Breast epithelium (tissue), 3 donors: ENCODE data around the gene GALNTL6.

Source experiments
- POLR2AphosphoS5 ChIP-seq, 3 donors: sonication (generic); formaldehyde crosslinking; IDR thresholded peaks; one replicate each; pipeline ENCODE4 v1.6.1; 2017; ENCODE audit warnings: antibody characterized with exemption in 3 of 3
- TF ChIP-seq, protein P1 (sequence below), 3 donors: fragments of 450-650 bp; IDR thresholded peaks; one replicate each; pipeline ENCODE4 v1.5.1; 2016 to 2017; ENCODE audit warnings: antibody characterized with exemption in 3 of 3, mild to moderate bottlenecking in 3 of 3, moderate library complexity in 3 of 3

DNA sequence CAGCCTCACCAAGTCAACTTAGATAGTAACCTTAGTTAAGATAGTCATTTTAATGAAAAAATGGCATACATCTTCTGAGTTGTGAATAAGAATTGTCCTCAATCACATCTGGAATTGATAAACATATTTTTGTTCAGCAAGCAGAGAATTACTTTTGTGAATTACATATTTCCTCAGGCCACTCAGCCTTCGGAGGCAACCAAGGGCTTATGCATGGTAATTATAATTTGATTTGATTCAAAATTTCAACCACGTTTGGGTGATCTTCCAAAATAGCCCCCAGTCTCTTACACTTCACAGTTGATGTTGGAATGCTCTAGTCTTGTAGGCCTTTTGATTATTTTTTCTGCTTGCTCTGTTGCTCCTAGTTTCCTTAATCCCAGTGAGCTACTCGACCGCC lies 63.4 kb downstream of the GALNTL6 start:
- TF ChIP-seq POLR2AphosphoS5 (IDR thresholded peaks at IDR 0.05): no peak
- TF ChIP-seq, protein P1, sequence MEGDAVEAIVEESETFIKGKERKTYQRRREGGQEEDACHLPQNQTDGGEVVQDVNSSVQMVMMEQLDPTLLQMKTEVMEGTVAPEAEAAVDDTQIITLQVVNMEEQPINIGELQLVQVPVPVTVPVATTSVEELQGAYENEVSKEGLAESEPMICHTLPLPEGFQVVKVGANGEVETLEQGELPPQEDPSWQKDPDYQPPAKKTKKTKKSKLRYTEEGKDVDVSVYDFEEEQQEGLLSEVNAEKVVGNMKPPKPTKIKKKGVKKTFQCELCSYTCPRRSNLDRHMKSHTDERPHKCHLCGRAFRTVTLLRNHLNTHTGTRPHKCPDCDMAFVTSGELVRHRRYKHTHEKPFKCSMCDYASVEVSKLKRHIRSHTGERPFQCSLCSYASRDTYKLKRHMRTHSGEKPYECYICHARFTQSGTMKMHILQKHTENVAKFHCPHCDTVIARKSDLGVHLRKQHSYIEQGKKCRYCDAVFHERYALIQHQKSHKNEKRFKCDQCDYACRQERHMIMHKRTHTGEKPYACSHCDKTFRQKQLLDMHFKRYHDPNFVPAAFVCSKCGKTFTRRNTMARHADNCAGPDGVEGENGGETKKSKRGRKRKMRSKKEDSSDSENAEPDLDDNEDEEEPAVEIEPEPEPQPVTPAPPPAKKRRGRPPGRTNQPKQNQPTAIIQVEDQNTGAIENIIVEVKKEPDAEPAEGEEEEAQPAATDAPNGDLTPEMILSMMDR (IDR thresholded peaks at IDR 0.05): no peak
